Dermis blood vessel endothelial cell (primary cell): ENCODE measurements around the gene TRMT1. TPM values are rescaled to one million over a fixed set of nuclear protein-coding genes. Genes with fewer than 3 reads are reported as not detected.
"Not testable (repeated sequence)": the region's sequence is repeated elsewhere in the genome, so short reads cannot be mapped to it uniquely, and the experiment has no call there.

Experiments
- DNase-seq: peaks from one replicate; pipeline ENCODE4 v3.0.0; 2010
- total RNA-seq: library from RNA; depleted of rRNA; stranded (reverse); fragments of >200 nt; gene quantifications from 2 replicates; pipeline ENCODE4 v1.2.3, GENCODE V29; 2014

The TRMT1 gene
- total RNA-seq, 1 donor from 2014 or later, result 47.0 TPM

- DNase-seq, result peak; percentile 98
Observed at GRCh38 chr19:13150187-13150930, 33.8 kb upstream of the TRMT1 start, which contains the start of the genes IER2 and STX10. Gene IER2, plus strand, starts transcription at chr19:13150411. Its CDS starts 2,776 bp downstream, at chr19:13153187. Gene STX10, minus strand, starts transcription at chr19:13150375. Its CDS starts 202 bp downstream, at chr19:13150173.

DNA sequence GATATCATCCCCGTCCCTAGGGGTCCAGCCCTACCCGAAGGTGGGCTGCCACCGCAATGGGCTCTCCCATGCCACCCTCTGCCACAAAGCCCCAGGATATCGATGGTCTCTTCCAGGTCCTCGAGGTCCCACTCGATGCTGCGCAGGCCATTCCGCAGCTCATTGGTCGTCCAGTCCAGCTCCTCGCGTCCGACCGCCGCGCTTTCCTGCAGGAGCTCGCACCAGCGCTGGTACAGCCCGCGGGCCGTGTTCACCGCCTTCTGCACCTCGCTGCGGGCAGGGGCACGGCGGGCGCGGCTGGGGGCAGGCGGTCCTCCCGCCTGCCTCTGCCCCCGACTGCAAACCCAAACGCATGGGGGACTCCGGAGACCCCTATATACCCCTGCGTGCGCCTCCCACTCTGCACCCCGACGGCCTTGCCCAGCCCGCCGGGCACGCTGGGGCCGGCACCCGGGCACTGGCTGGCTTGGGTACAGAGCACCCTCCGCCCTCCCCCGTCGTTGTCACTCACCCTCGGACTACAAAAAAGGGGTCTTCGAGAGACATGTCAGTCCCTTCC, 33.2 kb upstream of the TRMT1 start:
- DNase-seq, result peak; percentile 77

- DNase-seq, result not testable (repeated sequence)
Observed at GRCh38 chr19:13149173-13149627, 32.7 kb upstream of the TRMT1 start.

GRCh38 chr19:13146763-13147563, 30.4 kb upstream of the TRMT1 start:
- DNase-seq, result peak; percentile 56

GRCh38 chr19:13139633-13140311, 23.2 kb upstream of the TRMT1 start:
- DNase-seq, result no peak

DNA sequence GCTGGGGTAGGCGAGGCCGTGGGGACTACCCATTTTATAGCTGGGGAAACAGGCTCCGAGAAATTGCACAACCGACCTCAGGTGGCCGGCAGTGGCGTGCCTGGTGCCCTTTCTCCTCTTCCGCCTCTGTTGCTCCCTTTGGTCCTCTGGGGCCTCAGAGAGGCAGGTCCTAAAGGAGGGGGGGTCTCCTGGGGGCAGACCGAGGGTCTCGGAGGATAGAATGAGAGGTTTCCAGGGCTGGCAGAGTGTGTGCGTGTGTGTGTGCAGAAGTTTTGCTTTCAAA, 22.3 kb upstream of the TRMT1 start:
- DNase-seq, result no peak

DNA sequence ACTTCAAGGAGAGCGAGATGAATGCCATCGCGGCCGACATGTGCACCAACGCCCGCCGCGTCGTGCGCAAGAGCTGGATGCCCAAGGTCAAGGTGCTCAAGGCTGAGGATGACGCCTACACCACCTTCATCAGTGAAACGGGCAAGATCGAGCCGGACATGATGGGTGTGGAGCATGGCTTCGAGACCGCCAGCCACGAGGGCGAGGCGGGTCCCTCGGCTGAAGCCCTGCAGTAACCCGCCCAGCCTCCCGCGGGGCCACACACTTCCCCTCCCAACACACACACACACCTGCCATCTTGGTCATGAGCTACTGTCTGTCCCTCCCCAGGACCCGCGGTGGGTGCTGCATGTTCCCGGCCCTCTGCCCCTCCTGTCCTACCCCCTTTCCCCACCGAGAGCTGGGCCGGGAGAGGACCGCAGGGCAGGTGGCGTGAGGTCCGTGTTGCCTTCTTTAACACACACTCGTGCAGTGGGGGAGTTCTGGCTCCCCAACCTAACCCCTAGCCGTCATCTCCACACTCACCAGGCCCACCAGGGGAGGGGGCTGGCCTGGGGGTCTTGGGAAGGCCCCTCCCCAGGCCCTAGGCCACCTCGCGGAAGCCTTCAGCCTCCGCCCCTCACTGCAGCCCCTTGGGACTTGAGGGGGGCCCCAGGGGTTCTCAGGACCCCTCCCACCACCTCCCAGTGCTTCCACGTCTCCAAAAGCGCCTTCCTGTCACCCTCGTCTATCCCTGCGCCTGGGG, 21.8 kb upstream of the TRMT1 start:
- no peak for DNase-seq

DNA sequence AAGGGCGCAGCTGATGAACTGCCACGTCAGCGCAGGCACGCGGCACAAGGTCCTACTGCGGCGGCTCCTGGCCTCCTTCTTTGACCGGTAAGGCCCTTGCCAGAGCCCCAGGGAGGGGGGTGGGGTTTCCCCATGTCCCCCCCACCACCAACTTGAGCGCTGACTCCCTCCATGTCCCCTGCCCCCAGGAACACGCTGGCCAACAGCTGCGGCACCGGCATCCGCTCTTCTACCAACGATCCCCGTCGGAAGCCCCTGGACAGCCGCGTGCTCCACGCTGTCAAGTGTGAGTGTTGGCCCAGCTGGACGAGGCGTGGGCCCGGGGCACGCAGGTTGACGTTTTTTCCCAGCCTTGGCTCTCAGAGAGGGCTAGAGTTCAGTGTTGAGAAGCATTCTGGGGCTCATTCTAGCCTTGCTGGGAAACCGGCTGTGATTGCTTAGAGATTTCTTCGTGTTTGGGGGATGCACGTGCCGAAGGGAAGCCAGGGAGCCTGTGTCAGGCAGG, 20.8 kb upstream of the TRMT1 start:
- DNase-seq, result no peak

- DNase-seq, result no peak
Observed at GRCh38 chr19:13135068-13136062, 18.8 kb upstream of the TRMT1 start.

- no peak for DNase-seq
Observed at GRCh38 chr19:13134626-13135025, 18.1 kb upstream of the TRMT1 start.

DNA sequence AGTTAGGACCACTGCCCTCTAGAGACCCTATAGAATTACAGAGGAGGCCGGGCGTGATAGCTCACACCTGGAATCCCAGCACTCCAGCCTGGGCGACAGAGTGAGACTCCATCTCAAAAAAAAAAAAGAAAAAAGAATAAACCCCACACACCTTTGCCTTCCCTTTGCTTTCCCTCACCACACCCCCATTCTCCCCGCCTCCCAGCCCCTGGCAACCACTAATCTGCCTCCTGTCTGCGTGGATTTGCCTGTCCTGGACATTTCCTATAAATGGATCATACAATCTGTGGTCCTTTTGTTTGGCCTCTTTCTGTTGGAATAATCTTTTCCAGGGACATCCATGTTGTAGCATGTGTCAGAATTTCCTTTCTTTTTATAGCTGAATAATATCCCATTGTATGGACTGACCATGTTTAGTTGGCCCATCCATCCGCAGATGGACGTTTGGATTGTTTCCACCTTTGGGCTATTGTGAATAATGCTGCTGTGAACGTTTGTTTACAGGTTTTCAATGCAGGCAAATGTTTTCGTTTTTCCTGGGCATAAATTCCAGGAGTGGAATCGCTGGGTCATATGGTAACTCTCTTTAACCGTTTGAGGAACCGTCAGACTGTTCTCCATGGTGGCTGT, 16.8 kb upstream of the TRMT1 start:
- DNase-seq, result peak; percentile 80

DNA sequence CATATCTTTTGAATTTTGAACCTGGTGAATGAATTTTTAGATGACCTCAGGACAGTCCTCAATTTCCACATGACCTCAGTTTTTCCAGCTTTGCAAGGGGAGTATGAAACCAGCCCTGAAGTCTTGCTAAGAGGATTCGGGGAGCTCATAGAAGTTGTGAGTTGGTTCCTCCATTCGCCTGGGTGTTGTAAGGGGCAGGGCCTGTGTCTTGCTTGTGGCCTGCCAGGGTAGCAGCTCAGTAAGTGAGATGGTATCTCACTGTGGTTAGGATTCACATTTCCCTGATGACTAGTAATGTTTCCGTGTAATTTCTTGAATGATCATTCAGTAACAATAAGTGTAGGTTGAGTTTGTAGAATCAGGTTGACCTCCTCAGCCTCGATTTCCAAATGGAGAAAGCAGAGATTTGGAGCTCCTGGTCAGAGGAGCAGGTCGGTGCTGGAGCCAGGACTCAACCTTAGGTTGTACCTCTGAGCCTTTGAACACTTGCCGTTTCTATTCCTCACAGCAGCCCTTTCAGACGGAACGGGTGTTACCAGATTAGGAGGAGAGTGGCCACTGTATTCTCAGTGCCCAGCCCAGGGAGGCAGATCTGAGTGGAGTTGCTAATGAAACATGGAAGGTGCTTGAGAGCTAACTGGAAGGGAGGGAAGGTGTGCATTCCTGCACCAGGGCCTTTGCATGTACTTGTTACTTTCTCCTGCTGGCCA, 16.1 kb upstream of the TRMT1 start:
- peak; percentile 19 for DNase-seq

DNA sequence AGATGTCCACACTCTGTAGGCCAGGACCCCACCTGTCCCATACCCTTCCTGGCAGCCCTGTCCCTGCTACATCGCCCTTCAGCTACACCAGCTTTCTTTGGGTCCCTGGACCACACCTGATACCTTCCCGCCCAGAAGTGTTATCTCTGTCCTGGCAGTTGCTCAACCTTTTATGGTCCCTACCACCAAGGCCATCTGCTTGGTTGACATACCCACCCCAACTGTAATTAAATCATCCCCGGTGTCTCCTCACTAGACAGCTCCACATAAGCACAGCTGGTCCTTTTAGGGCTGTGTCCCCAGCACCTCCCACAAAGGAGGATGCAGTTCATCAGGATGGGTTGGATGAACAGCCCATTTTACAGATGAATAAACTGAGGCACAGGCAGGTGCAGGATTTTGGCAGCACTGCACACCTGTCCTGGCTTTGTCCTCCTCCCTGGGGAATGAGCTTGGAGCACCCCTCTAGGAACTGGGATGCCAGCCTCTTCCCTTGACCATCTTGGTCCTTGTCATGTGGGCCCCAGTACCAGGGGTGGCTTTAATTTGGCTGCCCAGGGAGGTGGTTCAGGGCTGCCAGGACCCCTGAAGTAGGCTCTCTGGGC, 14.4 kb upstream of the TRMT1 start:
- no peak for DNase-seq

DNA sequence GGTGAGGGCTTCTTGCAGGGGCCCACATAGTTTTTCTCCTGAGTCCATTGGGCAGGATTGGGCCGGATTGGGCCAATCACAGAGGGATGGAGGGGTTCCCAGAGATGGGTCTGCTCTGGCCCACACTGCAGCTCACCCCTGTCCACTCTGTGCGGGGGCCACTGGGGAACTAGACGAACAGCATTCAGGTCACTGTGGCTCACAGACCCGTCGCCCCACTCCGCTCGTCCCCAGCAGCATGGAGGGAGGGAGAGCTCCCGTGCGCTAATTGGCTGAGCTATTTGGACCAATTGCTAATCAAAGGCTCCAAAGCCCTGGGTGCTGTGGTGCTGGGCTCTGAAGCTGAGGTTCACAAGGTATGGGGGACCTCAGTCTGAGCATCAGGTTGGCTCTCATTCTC, 12.8 kb upstream of the TRMT1 start:
- no peak for DNase-seq

DNA sequence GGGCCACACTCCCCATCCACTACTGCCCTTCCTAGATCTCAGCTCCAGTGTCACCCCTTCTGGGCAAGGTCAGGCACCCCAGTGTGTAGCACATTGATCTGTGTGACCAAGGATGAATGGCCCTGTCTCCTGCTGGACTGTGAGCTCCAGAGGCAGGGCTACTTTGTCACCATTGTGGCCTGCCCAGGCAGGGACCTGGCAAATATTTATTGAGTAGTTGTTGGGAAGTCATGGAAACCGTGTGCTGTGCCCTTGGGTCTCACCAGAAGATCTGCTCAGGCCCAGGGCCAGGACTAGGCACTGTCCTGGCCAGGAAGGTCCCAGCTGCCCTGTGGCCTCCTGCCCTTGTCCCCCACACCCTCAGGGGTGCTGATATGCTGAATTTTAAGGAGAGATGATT, 12.0 kb upstream of the TRMT1 start:
- no peak for DNase-seq

- DNase-seq, result no peak
Observed at GRCh38 chr19:13127811-13128575, 11.5 kb upstream of the TRMT1 start.

DNA sequence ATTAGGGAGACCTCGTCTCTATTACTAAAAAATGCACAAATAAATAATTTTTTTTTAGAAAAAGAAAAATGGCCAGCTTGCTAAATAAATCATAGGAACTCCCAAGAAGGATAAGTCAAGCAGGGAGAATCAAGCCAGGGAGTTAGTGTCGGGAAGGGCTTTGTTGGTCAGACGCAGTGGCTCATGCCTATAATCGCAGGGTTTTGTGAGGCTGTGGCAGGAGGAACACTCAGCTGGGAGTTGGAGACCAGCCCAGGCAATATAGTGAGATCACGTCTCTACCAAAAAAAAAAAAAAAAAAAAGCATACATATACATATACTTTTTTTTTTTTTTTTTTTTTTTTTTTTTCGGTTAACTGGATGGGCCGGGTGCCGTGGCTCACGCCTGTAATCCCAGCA, 10.5 kb upstream of the TRMT1 start:
- DNase-seq, result no peak
